ENCODE results near the gene SLX4. TPM values are rescaled to one million over a fixed set of nuclear protein-coding genes. Genes with fewer than 3 reads are reported as not detected.

SLX4 gene
- total RNA-seq, 6 donors from 2014 or later = 4.6 to 10.5 (median 6.0) TPM

DNA sequence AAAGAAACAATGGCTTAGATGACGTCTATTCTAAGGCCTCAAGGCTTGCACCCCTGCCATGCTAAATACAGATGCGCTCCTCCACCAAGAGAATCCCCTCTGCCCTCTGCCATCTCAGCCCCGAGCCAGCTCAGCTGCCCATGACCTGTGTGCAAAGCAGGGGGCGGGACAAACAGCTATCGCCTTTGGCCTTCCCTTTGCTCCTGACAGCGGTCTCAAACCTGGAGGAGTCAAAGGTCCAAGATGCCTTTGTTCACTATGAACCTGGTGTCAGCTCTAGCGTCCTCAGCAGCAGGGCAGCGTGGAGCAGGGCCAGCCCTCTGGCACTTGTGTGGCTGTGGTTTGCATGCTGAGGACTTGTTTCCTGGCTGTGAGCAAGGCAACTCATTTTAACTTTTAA lies 12.3 kb downstream of the SLX4 start:
- H3K9me3 ChIP-seq = no peaks in the 10 kb centered on the region
- peaks cover 0 to 46% (median 31%) of the 10 kb centered on the region in 4 donors for H3K36me3 ChIP-seq
- no peak overlapping the region for H3K4me3 ChIP-seq
- DNase-seq = no peak
- WGBS, 2 donors = 88% methylated on average over 8 of the region's 8 CpGs
- no peak for ATAC-seq (ENCODE audit: low FRiP score in 2 of 2)
- H3K4me1 ChIP-seq = no peaks in the 10 kb centered on the region
- H3K27me3 ChIP-seq = no peaks in the 10 kb centered on the region
- TF ChIP-seq POLR2AphosphoS5 (IDR thresholded peaks at IDR 0.05) = no peak
- no peak for TF ChIP-seq EP300 (IDR thresholded peaks at IDR 0.05)
- TF ChIP-seq, protein P1, sequence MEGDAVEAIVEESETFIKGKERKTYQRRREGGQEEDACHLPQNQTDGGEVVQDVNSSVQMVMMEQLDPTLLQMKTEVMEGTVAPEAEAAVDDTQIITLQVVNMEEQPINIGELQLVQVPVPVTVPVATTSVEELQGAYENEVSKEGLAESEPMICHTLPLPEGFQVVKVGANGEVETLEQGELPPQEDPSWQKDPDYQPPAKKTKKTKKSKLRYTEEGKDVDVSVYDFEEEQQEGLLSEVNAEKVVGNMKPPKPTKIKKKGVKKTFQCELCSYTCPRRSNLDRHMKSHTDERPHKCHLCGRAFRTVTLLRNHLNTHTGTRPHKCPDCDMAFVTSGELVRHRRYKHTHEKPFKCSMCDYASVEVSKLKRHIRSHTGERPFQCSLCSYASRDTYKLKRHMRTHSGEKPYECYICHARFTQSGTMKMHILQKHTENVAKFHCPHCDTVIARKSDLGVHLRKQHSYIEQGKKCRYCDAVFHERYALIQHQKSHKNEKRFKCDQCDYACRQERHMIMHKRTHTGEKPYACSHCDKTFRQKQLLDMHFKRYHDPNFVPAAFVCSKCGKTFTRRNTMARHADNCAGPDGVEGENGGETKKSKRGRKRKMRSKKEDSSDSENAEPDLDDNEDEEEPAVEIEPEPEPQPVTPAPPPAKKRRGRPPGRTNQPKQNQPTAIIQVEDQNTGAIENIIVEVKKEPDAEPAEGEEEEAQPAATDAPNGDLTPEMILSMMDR (IDR thresholded peaks at IDR 0.05) = no peak
- TF ChIP-seq POLR2A (IDR thresholded peaks at IDR 0.05) = no peak
- no peak overlapping the region for H3K27ac ChIP-seq

DNA sequence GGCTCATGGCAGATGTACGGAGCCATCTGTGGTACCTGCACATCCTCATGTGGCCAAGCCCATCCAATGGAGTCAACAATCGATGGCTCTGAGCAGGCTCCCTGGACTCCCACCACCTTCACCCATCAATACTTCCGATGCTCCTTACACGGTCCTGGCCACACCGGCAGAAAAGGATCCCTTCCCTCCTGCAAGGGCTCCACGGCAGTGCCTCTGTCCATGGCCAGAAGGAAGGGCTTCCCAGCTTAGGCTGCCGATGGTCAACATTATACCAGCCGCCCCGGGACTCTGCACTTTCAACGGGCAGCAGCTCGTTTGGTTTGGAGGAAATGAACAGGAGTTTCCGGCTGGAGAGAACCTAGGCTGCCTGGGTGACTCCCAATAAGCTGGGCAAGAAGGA lies 13.2 kb downstream of the SLX4 start:
- no peaks in the 10 kb centered on the region for H3K4me1 ChIP-seq
- ATAC-seq (ENCODE audit: low FRiP score in 2 of 2) (no peak), DNase-seq (no peak)
- H3K36me3 ChIP-seq = peaks cover 0 to 39% (median 23%) of the 10 kb centered on the region in 4 donors
- no peaks in the 10 kb centered on the region for H3K9me3 ChIP-seq
- TF ChIP-seq EP300 (IDR thresholded peaks at IDR 0.05) = no peak
- no peak for TF ChIP-seq POLR2A (IDR thresholded peaks at IDR 0.05)
- TF ChIP-seq, protein P1 (IDR thresholded peaks at IDR 0.05) = no peak
- TF ChIP-seq POLR2AphosphoS5 (IDR thresholded peaks at IDR 0.05) = no peak
- no peaks in the 10 kb centered on the region for H3K27me3 ChIP-seq
- no peak overlapping the region for H3K4me3 ChIP-seq
- no peak overlapping the region for H3K27ac ChIP-seq
- 84 to 93% methylated on average over 5 to 12 of the region's 12 CpGs for WGBS, 2 donors

DNA sequence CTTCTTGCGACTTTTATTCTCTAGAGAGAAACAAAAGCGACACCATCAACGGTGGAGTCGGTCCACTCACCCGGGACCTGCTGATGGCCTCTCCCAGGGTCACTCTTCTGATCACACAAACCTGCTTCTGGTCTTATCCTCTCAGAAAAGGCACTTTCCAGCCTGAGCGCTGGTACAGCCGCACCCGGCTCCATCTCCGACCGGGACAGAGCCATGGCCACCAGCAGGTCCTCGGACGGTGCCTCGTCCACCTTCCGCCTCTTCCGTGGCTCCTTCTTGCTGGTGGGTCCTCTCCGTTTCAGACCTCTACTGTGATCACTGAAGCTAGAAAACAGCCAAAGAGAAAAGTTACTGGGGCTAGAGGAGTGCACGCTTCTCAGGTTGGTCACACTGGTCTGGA lies 13.7 kb downstream of the SLX4 start:
- TF ChIP-seq POLR2AphosphoS5 (IDR thresholded peaks at IDR 0.05) = no peak
- TF ChIP-seq, protein P1 (IDR thresholded peaks at IDR 0.05) = no peak
- Histone ChIP-seq H3K36me3 (peaks cover 0 to 35% (median 20%) of the 10 kb centered on the region in 4 donors), H3K4me3 (no peak overlapping the region), H3K27me3 (no peaks in the 10 kb centered on the region), H3K27ac (no peak overlapping the region), H3K9me3 (no peaks in the 10 kb centered on the region), H3K4me1 (no peaks in the 10 kb centered on the region)
- 96 to 97% methylated on average over 17 of the region's 17 CpGs for WGBS, 2 donors
- DNase-seq (no peak), ATAC-seq (ENCODE audit: low FRiP score in 2 of 2) (no peak)

DNA sequence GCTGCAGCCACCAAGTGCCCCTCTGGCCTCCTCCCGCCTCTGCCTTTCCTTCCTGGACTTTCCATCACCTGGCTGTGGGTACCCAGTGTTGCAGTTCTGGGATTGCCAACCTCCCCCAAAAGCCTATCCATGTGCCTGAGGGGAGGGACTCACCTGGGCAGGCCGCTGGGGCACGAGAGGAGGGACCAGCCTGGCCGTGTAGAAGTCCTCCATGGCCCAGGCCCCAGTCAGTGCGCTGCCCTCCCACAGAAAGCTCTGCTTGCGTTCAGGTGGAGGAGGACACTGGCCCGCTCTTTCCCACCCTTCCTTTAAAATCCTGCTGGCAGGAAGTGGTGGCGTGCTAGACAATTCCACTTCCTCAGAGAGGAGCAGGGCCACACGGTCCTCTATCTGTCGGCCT lies 14.2 kb downstream of the SLX4 start:
- peaks cover 0 to 30% (median 17%) of the 10 kb centered on the region in 4 donors for H3K36me3 ChIP-seq
- no peak overlapping the region for H3K4me3 ChIP-seq
- no peaks in the 10 kb centered on the region for H3K9me3 ChIP-seq
- 78 to 98% methylated on average over 6 to 10 of the region's 10 CpGs for WGBS, 2 donors
- no peak overlapping the region for H3K27ac ChIP-seq
- no peak for ATAC-seq (ENCODE audit: low FRiP score in 2 of 2)
- no peaks in the 10 kb centered on the region for H3K27me3 ChIP-seq
- H3K4me1 ChIP-seq = no peaks in the 10 kb centered on the region
- TF ChIP-seq EP300 (IDR thresholded peaks at IDR 0.05) = no peak
- no peak for TF ChIP-seq POLR2A (IDR thresholded peaks at IDR 0.05)
- no peak for DNase-seq

DNA sequence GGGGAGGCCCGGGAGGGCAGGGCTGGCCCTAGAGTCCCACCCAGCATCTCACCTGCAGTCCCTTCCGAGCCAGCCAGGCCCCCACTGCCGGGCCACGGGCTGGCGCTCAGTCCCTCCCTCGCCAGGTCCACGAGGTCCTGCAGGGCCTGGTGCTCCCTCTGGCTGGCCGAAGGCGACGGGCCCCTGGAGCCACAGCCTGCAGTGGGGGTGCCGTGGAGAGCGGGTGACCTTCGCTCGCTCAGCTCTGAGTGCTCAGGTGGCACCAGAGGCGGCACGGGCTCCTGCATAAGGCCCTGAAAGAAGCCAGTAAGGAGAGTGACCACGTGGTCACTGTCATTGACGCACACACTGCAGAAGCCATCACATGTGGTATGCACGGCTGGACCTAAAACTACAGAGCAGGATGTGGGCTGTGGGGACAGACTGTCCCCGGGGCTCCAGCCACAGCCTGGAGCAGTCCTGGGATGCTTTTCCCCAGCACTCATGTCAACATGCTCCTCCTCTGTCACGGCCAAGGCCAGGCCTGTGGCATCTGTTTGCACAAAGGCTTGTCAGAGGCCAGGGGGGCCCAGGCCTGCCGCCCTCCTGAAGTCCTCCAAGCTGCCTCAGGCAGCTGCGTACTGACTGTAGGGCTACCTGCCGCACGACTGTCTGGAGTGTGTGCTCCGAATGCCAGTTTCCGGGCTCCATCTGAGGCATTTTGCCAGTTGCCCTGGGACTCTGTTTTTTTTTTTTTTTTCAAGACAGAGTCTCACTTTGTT lies 15.1 kb downstream of the SLX4 start:
- H3K27me3 ChIP-seq = no peaks in the 10 kb centered on the region
- peaks cover 0 to 24% (median 11%) of the 10 kb centered on the region in 4 donors for H3K36me3 ChIP-seq
- TF ChIP-seq POLR2A (IDR thresholded peaks at IDR 0.05) (no peak), EP300 (IDR thresholded peaks at IDR 0.05) (peak in 1 of 4 donors; percentile 13), POLR2AphosphoS5 (IDR thresholded peaks at IDR 0.05) (no peak)
- peaks cover 0 to 9% (median 6%) of the 10 kb centered on the region in 4 donors for H3K4me1 ChIP-seq
- no peaks in the 10 kb centered on the region for H3K9me3 ChIP-seq
- ATAC-seq (ENCODE audit: low FRiP score in 2 of 2) (no peak), DNase-seq (peak in 1 of 2 donors; percentile 80)
- WGBS, 2 donors = 91 to 92% methylated on average over 9 to 22 of the region's 27 CpGs
- no peak overlapping the region for H3K27ac ChIP-seq
- H3K4me3 ChIP-seq = no peak overlapping the region

All from upper lobe of left lung (tissue), 6 donors.